Panc1 (cell line): ENCODE results near the gene MMGT1. TPM values are rescaled to one million over a fixed set of nuclear protein-coding genes. Genes with fewer than 3 reads are reported as not detected.
"Not testable (repeated sequence)": the region's sequence is repeated elsewhere in the genome, so short reads cannot be mapped to it uniquely, and the experiment has no call there.

ENCODE experiments used
- ATAC-seq: fragments of 200-7000 bp; cut with Tn5 transposase; 2 replicates; pipeline ENCODE4 v1.9.1; 2020; ENCODE audit warnings: mild to moderate bottlenecking, moderate library complexity
- BruUV-seq: library from RNA; stranded (reverse); fragments of 400-500 nt; replicated peaks from 2 replicates; lab custom pipeline; 2021; lab: Mats Ljungman, UMichigan
- CTCF ChIA-PET: fragments of 300-600 bp; sonication (Branson Sonifier 250); formaldehyde crosslinking; loops from one replicate; lab custom pipeline; 2022; ENCODE audit warnings: antibody characterized with exemption; lab: Charles Lee
- POLR2A ChIA-PET: fragments of 300-600 bp; sonication (Branson Sonifier 250); formaldehyde crosslinking; loops from one replicate; lab custom pipeline; 2022; ENCODE audit warnings: antibody characterized with exemption; lab: Charles Lee
- DNase-seq: peaks from one replicate; pipeline ENCODE4 v3.0.0-alpha.2; 2010; ENCODE audit warnings: low read depth, low spot score
- H3K27ac ChIP-seq: 2 replicates; pipeline ENCODE4 v1.5.1; 2011; ENCODE audit warnings: mild to moderate bottlenecking, low read length, inconsistent platforms
- H3K27me3 ChIP-seq: fragments of 200-500 bp; sonication (Bioruptor generic); 2 replicates; pipeline ENCODE4 v1.6.0; 2014; ENCODE audit warnings: low read length, inconsistent platforms; ENCODE audit not compliant: control insufficient read depth, insufficient read depth
- H3K36me3 ChIP-seq: fragments of 200-500 bp; sonication (Bioruptor generic); 2 replicates; pipeline ENCODE4 v1.5.1; 2014; ENCODE audit warnings: inconsistent platforms, mild to moderate bottlenecking, low read length, moderate library complexity; ENCODE audit not compliant: control insufficient read depth, insufficient read depth
- H3K4me1 ChIP-seq: 2 replicates; pipeline ENCODE4 v1.5.1; 2011; ENCODE audit warnings: inconsistent platforms, mild to moderate bottlenecking, low read length, moderate library complexity; ENCODE audit not compliant: control insufficient read depth, insufficient read depth
- H3K4me3 ChIP-seq, 2 experiments: 2 replicates each; pipeline ENCODE4 v1.5.1; 2011 to 2012; ENCODE audit warnings: low read depth in 2 of 2, low read length in 2 of 2, mild to moderate bottlenecking in 2 of 2, inconsistent platforms in 1 of 2, moderate library complexity in 1 of 2
- H3K9me3 ChIP-seq: fragments of 200-500 bp; sonication (Bioruptor generic); 2 replicates; pipeline ENCODE4 v1.5.1; 2014; ENCODE audit warnings: low read depth, mild to moderate bottlenecking, inconsistent platforms, low read length, moderate library complexity; ENCODE audit not compliant: control insufficient read depth, insufficient read depth
- CTCF ChIP-seq: fragments of 450-650 bp; IDR thresholded peaks from 2 replicates; pipeline ENCODE4 v1.5.1; 2017; ENCODE audit warnings: mild to moderate bottlenecking
- POLR2AphosphoS5 ChIP-seq: IDR thresholded peaks from 2 replicates; pipeline ENCODE4 v1.6.1; 2012; ENCODE audit warnings: mild to moderate bottlenecking, low read depth, low read length, moderate library complexity
- REST ChIP-seq, 2 experiments: IDR thresholded peaks; 2 replicates each; pipeline ENCODE4 v1.6.1; 2011 to 2012; ENCODE audit warnings: low read depth in 2 of 2, control low read depth in 1 of 2, low read length in 1 of 2, mild to moderate bottlenecking in 1 of 2, moderate library complexity in 1 of 2; ENCODE audit not compliant: insufficient read depth in 1 of 2
- SIN3A ChIP-seq: IDR thresholded peaks from 2 replicates; pipeline ENCODE4 v1.6.1; 2012; ENCODE audit warnings: low read depth, mild to moderate bottlenecking, low read length, moderate library complexity, borderline replicate concordance; ENCODE audit not compliant: insufficient read depth
- TCF7L2 ChIP-seq: IDR thresholded peaks from 2 replicates; pipeline ENCODE4 v1.6.1; 2011; ENCODE audit warnings: mild to moderate bottlenecking, low read depth, low read length, inconsistent platforms
- in situ Hi-C: cut with HindIII; loops from 2 replicates; pipeline ENCODE4 v1.10.0; 2016; ENCODE audit warnings: low sequenced_read_pairs, low pct_unique_long_range_greater_than_20kb
- intact Hi-C: fragments of 100-400 bp; cut with micrococcal nuclease; formaldehyde crosslinking; loops from one replicate; pipeline ENCODE4 v1.10.0; 2022; ENCODE audit not compliant: unreplicated experiment
- total RNA-seq: library from RNA; stranded (reverse); gene quantifications from one replicate; pipeline ENCODE4 v1.2.1, GENCODE V29; 2021; ENCODE audit not compliant: unreplicated experiment

The MMGT1 gene
- total RNA-seq, 1 experiment from 2014 or later, result 31.4 TPM

GRCh38 chrX:135923353-135923752 is 50.4 kb downstream of the MMGT1 start:
- ATAC-seq (no peak), DNase-seq (no peak)
- no peak overlapping the region for H3K4me3 ChIP-seq
- no peaks in the 10 kb centered on the region for H3K4me1 ChIP-seq
- no peaks in the 10 kb centered on the region for H3K9me3 ChIP-seq
- no peaks in the 10 kb centered on the region for H3K36me3 ChIP-seq
- ChIA-PET POLR2A (no interaction called here), CTCF (no interaction called here)
- in situ Hi-C loops (no loop called here), intact Hi-C loops (no loop called here)
- no TSS peak for BruUV-seq
- no peak overlapping the region for H3K27ac ChIP-seq
- TF ChIP-seq SIN3A, result no peak
- peak; percentile 69 for TF ChIP-seq CTCF
- 0 out of 2 replicates have a peak, but pooled peaks cover 2% of the 10 kb centered on the region for H3K27me3 ChIP-seq

GRCh38 chrX:135920516-135920915 is 53.3 kb downstream of the MMGT1 start:
- H3K4me3 ChIP-seq, H3K4me1 ChIP-seq, H3K9me3 ChIP-seq, ATAC-seq, in situ Hi-C loops, H3K36me3 ChIP-seq, DNase-seq, BruUV-seq, H3K27me3 ChIP-seq, CTCF ChIA-PET, H3K27ac ChIP-seq, intact Hi-C loops, POLR2A ChIA-PET: not testable (repeated sequence)

- CTCF ChIA-PET, result no interaction called here
- H3K4me3 ChIP-seq, result no peak overlapping the region
- H3K9me3 ChIP-seq, result no peaks in the 10 kb centered on the region
- no peak for ATAC-seq
- in situ Hi-C loops (no loop called here), intact Hi-C loops (no loop called here)
- BruUV-seq, result no TSS peak
- H3K36me3 ChIP-seq, result no peaks in the 10 kb centered on the region
- TF ChIP-seq TCF7L2 (no peak), CTCF (no peak), POLR2AphosphoS5 (no peak), REST (IDR thresholded peaks at IDR 0.05; ENCODE audit: insufficient read depth in 1 of 2, low read depth in 2 of 2, low read length in 1 of 2) (no peak), SIN3A (no peak)
- no peak overlapping the region for H3K27ac ChIP-seq
- peaks cover 9% of the 10 kb centered on the region; the same call in 1 of the 2 replicates for H3K27me3 ChIP-seq
- no peaks in the 10 kb centered on the region for H3K4me1 ChIP-seq
- POLR2A ChIA-PET, result no interaction called here
- DNase-seq, result no peak
These were observed 59.4 kb downstream of the MMGT1 start for GRCh38 chrX:135914404-135914803.

Other genes starting within 250 kb of the MMGT1 start
- gene CT45A3, start 205.8 kb downstream of the MMGT1 start, total RNA-seq, result not detected
- not detected for gene CT45A5, start 188.5 kb downstream of the MMGT1 start, total RNA-seq
- not detected for gene CT45A6, start 171.2 kb downstream of the MMGT1 start, total RNA-seq
- not detected for gene CT45A2, start 154.0 kb downstream of the MMGT1 start, total RNA-seq
- gene CT45A7, start 136.7 kb downstream of the MMGT1 start, total RNA-seq, result not detected
- not detected for gene CT45A8, start 119.5 kb downstream of the MMGT1 start, total RNA-seq
- not detected for gene CT45A9, start 102.2 kb downstream of the MMGT1 start, total RNA-seq
- gene CT45A10, start 80.5 kb downstream of the MMGT1 start, total RNA-seq, result not detected
- gene SAGE1, start 80.3 kb downstream of the MMGT1 start, total RNA-seq, result not detected
- gene SLC9A6, start 11.4 kb upstream of the MMGT1 start, total RNA-seq, result 22.0 TPM
- gene FHL1, start 173.5 kb upstream of the MMGT1 start, total RNA-seq, result 67.9 TPM